ENCODE results near the gene CTNNBL1.

The CTNNBL1 gene

GRCh38 chr20:37801921-37802320, 108.1 kb downstream of the CTNNBL1 start:
- no peak overlapping the region for H3K4me3 ChIP-seq (ENCODE audit: low read depth, low read length)
- no peak for DNase-seq (ENCODE audit: low read depth)

GRCh38 chr20:37803438-37804307, 109.8 kb downstream of the CTNNBL1 start:
- DNase-seq (ENCODE audit: low read depth), result no peak
- H3K4me3 ChIP-seq (ENCODE audit: low read depth, low read length), result no peak overlapping the region

GRCh38 chr20:37804584-37805566, 111.0 kb downstream of the CTNNBL1 start:
- DNase-seq (ENCODE audit: low read depth), result no peak
- no peak overlapping the region for H3K4me3 ChIP-seq (ENCODE audit: low read depth, low read length)

- no peak overlapping the region for H3K4me3 ChIP-seq (ENCODE audit: low read depth, low read length)
- no peak for DNase-seq (ENCODE audit: low read depth)
Measured at GRCh38 chr20:37807471-37808232, 113.8 kb downstream of the CTNNBL1 start.

GRCh38 chr20:37808233-37809070, 114.6 kb downstream of the CTNNBL1 start:
- no peak overlapping the region for H3K4me3 ChIP-seq (ENCODE audit: low read depth, low read length)
- DNase-seq (ENCODE audit: low read depth), result no peak

GRCh38 chr20:37810027-37810426, 116.2 kb downstream of the CTNNBL1 start:
- H3K4me3 ChIP-seq (ENCODE audit: low read depth, low read length), result no peak overlapping the region
- no peak for DNase-seq (ENCODE audit: low read depth)

GRCh38 chr20:37816003-37816402, 122.2 kb downstream of the CTNNBL1 start:
- no peak overlapping the region for H3K4me3 ChIP-seq (ENCODE audit: low read depth, low read length)
- DNase-seq (ENCODE audit: low read depth), result no peak

GRCh38 chr20:37816726-37817125, 122.9 kb downstream of the CTNNBL1 start:
- H3K4me3 ChIP-seq (ENCODE audit: low read depth, low read length), result no peak overlapping the region
- peak; percentile 2 for DNase-seq (ENCODE audit: low read depth)

- DNase-seq (ENCODE audit: low read depth), result peak; percentile 31
- H3K4me3 ChIP-seq (ENCODE audit: low read depth, low read length), result no peak overlapping the region
Measured at GRCh38 chr20:37821696-37822095, 127.9 kb downstream of the CTNNBL1 start.

GRCh38 chr20:37822141-37822601, 128.3 kb downstream of the CTNNBL1 start:
- H3K4me3 ChIP-seq (ENCODE audit: low read depth, low read length), result no peak overlapping the region
- peak; percentile 81 for DNase-seq (ENCODE audit: low read depth)

GRCh38 chr20:37823296-37823980, 129.6 kb downstream of the CTNNBL1 start:
- no peak overlapping the region for H3K4me3 ChIP-seq (ENCODE audit: low read depth, low read length)
- DNase-seq (ENCODE audit: low read depth), result peak; percentile 2

- no peak for DNase-seq (ENCODE audit: low read depth)
Measured at GRCh38 chr20:37827605-37828004, 133.8 kb downstream of the CTNNBL1 start.

GRCh38 chr20:37828684-37829083, 134.9 kb downstream of the CTNNBL1 start:
- no peak overlapping the region for H3K4me3 ChIP-seq (ENCODE audit: low read depth, low read length)
- no peak for DNase-seq (ENCODE audit: low read depth)

More at GRCh38 chr20:37827605-37828004, 133.8 kb downstream of the CTNNBL1 start:
- H3K4me3 ChIP-seq (ENCODE audit: low read depth, low read length), result no peak overlapping the region

- H3K4me3 ChIP-seq (ENCODE audit: low read depth, low read length), result no peak overlapping the region
- DNase-seq (ENCODE audit: low read depth), result no peak
Measured at GRCh38 chr20:37829128-37829527, 135.3 kb downstream of the CTNNBL1 start.

GRCh38 chr20:37833221-37833896, 139.5 kb downstream of the CTNNBL1 start:
- no peak overlapping the region for H3K4me3 ChIP-seq (ENCODE audit: low read depth, low read length)
- no peak for DNase-seq (ENCODE audit: low read depth)

- H3K4me3 ChIP-seq (ENCODE audit: low read depth, low read length), result no peak overlapping the region
- no peak for DNase-seq (ENCODE audit: low read depth)
Measured at GRCh38 chr20:37836926-37837325, 143.1 kb downstream of the CTNNBL1 start.

GRCh38 chr20:37837924-37838323, 144.1 kb downstream of the CTNNBL1 start:
- DNase-seq (ENCODE audit: low read depth), result no peak
- H3K4me3 ChIP-seq (ENCODE audit: low read depth, low read length), result no peak overlapping the region

Measured in skeletal muscle cell (primary cell).